Kasumi-1 (cell line): ENCODE results near the gene AK3.

Experiments
- DNase-seq, 2 experiments: peaks; one replicate each; lab custom pipeline; 2025; lab: John Stamatoyannopoulos, UW

Gene AK3

DNA sequence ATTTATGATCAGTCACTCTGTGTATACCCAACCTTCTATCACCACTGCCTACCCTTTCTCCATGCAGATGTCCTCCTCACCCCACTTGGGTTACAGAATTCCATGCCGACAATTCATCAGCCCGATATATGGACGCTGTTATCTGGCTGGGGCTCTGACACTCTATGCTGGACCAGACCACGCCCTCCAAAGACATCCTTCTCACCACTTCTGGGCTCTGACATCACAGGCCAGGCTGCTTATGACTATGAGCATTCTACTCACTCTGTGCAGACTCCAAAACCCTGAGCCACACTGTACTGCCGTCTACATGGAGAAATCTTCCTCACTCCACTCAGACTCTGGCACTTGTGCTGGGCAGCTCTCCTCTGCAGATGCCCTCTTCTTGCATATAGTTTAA is 7.6 kb upstream of the AK3 start:
- DNase-seq: no peak

DNA sequence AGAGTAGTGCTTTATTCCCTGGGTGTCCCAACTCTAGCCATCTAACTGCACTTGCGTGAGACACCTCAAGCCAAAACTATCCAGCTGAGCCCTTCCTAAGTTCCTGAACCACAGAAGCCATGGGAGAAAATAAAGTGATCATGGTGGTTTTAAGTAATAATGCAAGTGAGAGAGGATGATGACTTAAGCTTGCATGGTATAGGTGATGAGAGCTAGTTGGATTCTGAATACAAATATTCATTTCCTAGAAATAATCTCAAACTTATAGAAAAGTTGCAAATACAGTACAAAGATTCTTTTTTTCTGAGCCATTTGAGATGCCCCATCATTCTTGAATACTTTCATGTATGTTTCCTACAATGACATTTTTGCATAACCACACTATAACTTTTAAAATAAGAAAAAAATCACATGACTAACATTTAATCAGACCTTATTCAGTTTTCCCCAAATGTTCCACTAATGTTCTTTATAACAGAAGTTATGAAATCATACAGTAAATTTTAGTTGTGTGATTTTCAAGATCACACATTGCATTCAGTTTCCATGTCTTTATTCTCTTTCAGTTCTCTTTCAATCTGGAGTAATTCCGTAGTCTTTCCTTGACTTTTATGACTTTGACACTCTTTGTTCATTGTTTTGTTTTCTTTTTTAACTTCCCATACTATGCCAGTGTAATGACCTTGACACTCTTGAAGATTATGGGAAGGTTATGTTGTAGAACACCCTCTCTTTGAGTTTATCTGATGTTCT is 5.5 kb upstream of the AK3 start:
- no peak for DNase-seq

DNA sequence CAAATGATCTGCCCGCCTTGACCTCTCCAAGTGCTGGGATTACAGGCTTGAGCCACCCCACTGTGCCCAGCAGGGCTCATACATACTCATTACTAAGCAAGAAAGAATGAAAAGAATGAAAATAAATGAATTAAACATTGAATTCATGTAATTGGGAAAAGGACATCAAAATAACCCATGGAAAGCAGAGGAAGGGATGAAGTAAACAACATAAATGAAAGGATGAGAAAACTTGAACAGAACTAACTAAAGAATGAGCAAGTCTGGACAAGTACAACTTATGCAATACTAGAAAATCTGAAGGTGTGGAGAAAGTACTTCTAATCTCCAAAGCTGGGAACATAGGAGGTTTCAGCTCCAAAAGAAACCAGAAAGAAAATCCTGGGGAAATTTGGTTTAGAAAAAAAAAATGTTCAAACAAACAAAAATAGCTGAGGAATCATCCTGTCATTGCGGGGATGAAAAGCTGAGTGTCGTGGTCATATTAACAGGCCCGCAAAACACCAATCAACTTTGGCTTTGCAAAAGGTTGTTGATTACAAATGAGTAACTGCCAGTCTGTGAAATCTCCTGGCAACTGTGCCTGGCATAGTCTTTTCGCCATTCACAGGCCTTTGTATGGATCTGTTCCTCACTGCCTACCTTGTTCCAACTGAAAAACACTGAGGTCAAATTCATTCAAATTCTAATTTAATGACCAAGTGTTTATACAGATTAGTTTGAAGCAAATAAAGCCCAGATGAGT is 2.3 kb upstream of the AK3 start:
- no peak for DNase-seq

DNA sequence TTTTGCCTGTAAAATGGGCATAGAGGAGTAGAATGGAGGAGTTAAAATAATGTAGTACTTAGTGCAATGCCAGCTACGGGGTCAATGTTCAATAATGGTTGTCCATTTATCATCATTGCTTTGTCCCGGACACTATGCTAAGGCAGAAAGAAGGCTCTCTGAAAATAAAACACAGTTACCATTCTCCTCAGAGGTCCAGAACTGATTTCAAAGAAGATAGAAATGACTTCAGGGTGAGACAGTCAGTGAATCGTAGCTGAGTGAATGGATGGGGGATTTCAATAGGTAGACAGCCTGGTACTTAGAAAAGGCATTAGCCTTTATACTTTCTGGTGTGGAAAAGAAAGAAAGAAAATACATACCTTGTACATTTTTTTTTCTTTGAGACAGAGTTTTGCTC is 1.2 kb upstream of the AK3 start:
- DNase-seq: no peak

DNA sequence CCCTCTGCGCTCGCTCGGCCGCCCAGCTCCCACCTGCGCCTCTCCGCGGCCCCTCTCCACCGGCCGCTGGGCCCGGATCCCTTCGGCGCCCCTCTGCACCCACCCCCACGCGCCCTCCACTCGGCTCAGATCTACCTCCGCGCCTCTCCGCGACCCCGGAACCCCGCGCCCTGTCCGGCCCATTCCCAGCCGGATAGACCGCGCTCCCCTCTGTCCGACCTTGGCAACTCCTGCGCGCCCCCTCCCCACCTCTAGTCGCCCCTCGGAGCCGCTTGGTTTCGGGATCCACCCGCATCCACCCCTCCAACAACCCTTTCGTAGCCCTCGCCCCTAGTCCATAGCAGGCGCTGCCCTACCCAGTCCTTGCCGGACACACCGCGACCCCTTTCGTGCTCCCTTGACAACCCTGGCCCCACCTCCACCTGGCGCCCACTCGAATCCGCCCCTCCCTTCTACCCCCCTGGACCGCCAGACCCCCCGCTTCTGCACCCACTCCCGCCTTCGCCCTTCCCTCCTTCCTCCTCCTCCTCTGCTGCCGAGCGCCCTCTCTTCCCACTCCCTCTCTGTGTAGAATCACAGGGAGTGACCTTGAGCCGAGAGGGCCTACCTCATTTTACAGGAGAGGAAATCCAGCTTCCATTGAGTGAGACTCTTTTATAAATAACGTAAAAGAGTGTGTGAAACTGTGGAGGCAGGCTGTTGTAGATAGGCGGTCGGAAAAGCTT is 525 bp upstream of the AK3 start:
- DNase-seq: peak; percentile 4 to 5

DNA sequence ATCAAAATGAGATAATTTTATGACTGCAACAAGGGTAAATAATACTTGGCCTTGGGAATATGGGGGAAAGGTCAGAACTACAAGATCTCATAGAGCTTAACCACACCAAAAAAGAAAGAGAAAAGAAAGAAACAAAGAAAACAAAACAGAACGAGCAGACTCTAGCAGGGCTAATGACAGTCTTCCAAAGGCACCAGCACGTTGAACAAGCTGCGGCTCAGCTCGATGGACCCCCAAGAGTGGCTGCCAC is 689 bp downstream of the AK3 start:
- no peak for DNase-seq

DNA sequence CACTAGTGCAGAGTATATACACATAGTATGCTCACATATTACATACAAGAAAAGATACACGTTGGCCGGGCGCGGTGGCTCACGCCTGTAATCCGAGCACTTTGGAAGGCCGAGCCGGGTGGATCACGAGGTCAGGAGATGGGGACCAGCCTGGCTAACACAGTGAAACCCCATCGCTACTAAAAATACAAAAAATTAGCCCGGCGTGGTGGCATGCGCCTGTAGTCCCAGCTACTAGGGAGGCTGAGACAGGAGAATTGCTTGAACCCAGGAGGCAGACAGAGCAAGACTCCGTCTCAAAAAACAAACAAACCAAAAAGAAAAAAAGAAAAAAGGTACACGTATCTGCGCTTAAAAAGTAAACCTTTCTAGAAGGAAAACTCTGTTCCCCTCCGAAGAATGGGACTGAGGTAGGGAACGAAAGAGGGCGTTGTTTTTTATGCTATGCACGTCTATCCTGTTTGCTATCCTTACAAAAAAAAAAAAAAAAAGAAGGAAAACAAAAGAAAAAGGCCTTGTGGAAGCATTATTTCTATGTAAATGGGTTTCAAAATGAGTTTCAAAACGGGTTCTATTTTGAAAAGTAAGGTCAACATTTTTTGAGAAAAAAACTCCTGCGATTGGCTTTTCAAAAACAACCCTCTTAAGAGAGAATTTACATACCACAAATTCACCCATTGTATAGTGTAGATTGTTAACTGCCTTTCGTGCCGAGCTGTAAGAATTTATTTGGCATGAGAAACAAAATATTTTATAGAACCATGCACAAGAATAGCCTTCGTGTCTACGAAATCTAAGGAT is 1.2 kb downstream of the AK3 start:
- no peak for DNase-seq

DNA sequence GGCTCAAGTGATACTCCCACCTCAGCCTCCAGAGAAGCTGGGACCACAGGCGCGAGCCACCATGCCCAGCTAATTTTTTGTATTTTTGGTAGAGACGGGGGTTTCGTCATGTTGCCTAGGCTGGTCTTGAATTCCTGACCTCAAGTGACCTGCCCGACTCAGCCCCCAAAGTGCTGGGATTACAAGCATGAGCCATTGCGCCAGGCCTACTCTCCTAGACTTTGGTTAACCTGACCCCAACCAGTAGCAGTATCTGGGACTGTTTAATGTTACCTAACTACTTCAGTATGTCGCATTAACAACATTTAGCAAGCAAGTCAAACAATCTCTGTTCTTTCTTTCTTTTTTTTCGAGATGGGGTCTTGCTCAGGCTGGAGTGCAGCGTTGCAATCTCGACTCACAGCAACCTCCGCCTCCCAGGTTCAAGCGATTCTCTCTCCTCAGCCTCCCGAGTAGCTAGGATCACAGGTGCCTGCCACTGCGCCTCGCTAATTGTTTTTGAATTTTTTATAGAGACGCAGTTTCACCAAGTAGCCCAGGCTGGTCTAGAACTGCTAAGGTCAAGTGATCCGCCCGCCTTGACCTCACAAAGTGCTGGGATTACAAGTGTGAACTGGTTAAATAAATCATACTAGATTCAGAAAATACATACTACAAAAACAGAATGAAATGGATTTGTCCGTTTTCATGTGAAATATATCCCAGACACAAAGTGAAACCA is 2.0 kb downstream of the AK3 start:
- no peak for DNase-seq

DNA sequence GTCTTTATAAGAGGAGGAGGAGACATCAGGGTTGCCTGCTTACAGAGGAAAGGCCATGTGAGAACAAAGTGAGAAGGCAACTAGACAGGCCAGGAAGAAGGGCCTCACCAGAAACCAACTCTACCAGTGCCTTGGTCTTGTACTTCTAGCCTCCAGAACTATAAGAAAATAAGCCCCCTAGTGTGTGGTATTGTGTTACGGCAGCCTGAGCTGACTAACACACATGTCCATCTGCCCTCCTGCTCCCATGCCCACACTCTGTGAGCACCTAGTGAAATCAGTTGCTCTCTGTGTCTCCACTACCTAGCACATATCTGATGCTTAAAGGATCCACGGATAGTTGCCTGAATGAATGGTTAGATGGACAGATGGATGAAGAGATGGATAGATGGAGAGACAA is 6.9 kb downstream of the AK3 start:
- DNase-seq: no peak

DNA sequence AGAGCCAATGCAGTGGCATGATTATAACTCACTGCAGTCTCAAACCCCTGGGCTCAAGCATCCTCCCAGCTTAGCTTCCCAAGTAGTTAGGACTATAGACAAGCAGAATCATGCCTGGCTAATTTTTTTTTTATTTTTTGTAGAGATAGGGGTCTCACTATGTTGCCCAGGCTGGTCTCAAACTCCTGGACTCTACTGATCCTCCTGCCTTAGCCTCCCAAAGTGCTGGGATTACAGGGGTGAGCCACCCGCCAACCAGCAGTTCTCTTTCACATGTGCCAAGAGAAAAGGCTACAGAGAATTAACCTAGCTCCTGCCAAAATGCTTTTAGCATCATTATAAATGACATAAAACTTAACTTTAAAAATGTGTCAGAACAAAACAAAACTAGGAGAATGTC is 8.1 kb downstream of the AK3 start:
- DNase-seq: no peak

DNA sequence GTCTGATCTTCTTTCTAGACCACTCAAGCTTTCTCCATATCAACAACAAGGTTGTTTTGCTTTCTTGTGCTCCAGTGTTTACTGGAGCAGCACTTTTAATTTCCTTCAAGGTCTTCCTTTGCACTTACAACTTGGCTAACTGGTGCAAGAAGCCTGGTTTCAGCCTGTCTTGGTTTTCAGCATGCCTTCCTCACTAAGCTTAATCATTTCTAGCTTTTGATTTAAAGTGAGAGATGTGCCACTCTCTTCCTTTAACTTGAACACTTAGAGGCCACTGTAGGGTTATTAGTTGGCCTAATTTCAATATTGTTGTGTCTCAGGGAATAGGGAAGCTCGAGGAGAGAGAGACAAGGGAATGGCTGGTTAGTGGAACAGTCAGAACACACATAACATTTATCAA is 13.4 kb downstream of the AK3 start:
- no peak for DNase-seq

DNA sequence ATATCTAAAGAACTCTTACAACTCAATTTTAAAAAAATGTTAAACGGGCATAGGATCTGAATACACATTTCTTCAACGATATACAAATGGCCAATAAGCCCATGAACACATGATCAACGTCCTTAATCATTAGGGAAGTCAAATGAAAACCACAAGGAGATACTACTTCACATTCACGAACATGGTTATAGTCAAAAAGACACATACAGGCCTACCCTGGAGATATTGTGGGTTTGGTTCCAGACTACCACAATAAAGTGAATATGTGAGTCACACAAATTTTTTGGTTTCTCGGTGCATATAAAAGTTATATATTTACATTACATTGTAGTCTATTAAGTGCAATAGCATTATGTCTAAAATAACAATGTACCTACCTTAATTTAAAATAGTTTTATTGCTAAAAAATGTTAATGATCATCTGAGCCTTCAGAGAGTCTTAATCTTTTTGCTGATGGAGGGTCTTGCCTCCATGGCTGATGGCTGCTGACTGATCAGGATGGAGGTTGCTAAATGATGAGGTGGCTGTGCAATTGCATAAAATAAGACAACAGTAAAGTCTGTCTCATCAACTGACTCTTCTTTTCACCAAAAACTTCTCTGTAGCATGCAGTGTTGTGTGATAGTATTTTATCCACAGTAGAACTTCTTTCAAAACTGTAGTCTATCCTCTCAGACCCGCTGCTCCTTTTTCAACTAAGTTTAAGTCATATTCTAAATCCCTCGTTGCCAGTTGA is 15.1 kb downstream of the AK3 start:
- no peak for DNase-seq

DNA sequence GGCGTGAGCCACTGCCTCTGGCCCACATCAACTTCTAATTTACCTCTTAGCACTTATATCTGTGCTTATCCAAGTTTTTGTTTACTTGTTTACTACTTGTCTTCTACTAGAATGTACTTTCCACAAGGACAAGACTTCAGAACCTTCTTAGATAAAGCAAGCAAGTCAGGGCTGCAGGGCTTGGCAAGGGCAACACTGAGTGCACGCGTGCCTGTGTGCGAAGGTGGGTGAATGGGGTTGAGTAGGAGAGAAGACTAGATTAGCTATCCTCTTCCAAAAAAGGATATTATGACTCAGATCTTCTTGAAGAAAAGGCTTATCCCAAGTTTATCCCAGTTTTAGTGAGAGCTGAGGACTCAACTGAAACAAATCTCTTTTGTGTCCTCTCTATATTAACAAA is 19.3 kb downstream of the AK3 start:
- no peak for DNase-seq

DNA sequence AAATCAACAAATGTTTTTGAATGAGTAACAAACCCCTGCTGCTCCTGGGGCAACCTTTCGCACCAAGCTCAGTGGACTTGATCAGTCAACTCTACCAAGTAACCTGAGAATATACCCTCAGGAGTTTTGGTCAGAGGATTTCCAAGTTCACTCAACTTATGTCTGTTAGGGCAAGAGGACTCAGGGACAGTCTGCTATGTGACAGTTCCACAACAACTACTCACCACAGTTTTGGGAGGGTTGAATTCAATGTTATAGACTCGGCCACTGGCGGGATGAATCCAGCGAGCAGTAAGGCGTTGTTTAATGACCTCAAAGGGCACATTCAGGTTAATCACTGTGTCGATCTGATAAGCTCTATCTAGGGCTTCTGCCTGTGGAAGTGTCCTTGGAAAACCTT is 22.1 kb downstream of the AK3 start:
- no peak for DNase-seq

DNA sequence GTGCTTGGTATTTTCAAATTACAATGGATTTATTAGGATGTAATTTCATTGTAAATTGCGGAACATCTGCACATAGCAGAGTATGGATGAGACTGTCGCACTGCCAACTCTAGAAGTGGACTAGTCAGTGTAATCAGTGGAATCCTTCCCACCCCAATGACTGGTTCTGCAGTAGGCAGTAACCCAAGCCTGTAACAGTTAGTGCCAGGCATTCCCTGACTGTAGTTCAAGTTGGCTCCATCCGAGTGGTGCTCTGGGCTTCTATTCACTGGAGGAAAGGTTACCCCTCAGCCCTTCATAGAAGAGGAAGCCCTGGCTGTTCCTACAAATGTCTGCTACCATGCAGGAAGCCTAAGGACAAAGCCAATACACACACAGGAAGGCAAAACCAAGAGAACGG is 23.2 kb downstream of the AK3 start:
- DNase-seq: no peak

DNA sequence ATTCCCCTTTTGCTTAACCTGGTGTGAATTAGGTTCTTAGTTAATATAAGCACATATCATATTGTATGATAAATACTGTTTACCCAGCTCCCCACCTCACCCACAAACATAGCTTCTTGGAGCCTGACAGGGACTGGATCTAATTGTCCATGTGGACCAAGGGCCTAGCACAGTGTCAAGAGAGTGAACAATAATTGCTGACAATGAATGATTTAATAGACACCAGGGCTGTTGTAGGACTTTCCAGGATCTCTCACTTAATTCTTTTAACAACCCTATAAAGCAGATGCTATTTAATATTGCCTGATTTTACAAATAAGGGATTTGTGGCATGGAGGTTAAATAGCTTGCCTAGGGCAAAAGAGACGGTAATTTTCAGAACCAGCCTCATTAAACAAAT is 24.8 kb downstream of the AK3 start:
- DNase-seq: no peak

DNA sequence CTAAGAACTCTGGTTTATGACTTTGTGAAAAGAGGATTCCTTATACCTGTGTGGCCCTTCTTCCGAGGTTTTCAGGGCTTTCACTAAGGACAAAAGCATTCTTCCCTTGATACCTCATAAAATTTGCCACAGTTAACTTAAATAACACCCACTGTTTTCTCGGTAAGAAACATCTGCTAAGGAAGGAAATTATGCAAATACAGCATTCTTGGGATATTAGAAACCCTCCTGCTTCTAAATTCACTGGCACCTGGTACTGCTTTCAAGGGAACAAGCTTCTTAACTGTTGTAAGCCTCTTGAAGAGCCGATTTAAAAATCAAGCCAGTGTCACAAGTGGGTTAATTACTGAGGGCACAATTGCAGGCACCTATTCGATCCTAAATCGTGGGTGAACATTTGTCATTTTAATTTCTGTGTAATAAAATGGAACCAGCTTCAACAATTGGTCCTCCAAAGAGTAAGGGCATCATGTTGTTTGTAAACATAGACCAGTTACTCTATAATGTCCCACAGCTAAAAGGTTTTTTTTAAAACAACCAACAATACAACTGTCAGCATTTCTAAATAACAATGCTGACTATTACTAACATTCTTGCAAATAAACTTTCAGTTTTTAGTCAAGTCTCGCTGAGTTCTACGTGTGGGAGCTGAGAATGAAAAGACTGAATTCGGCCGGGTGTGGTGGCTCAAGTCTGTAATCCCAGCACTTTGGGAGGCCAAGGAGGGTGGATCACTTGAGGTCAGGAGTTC is 26.6 kb downstream of the AK3 start:
- DNase-seq: no peak

DNA sequence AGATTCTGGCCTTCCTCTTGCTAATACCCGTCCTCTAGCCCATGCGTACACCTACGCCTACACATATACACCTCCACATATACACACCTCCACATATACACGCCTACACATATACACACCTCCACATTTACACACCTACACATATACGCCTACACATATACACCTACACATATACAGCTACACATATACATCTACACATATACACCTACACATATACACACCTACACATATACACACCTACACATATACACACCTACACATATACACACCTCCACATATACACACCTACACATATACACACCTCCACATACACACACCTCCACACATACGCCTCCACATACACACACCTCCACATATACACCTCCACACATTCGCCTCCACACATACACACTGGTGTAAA is 27.2 kb downstream of the AK3 start:
- DNase-seq: no peak

DNA sequence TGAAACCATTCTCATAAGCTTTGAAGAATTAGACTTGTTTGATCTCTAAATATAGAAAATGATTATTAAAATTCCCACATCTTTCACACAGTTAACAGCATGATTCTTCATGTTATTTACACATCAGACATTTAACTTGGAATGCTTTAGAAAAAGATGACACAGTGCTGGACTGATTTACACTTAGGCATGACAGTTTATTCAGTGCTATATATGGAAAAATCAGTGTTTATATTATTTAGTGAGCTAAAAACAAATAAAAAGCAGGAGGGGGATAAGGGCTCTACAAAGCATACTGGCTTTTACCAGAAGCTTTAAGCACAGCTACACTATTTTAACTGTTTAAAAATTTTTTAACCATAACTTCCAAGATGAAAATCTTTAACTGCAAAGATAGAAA is 31.6 kb downstream of the AK3 start:
- no peak for DNase-seq

DNA sequence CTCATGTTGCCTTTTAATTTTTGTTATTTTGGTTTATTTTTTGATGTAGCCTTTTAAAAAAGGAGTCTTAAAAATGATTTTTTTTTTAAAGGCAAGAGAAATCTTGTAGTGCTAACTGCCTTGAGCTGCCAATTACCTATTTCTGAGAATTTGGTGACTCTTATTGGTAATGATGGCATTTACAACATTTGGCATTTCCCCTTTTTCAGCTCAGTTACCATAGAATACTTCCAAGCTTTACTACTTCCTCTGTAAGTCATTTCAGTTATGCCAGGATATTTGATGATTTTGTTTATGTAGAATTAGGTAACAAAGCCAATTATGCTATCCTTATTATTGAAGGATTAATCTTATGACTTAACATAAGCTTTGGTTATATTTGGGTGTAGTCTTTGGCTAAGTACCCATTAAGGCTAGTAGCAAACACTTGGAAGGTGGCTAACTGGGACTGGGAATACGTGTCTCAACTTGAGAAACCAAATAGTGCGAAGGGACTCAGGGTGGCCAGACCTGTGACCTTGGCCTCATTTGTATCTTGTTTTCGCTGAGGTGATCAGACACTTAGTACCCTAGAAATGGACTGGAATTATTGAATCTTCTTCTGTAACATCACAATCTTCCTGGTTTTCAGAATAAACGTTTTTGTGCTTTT is 33.9 kb downstream of the AK3 start:
- DNase-seq: peak in 1 of 2 experiments; percentile 14
